Prostate gland (tissue), 2 donors: ENCODE data around the gene RDH14.

ENCODE experiments used
- CTCF ChIP-seq, 4 experiments: fragments of 200-600 bp in 2 of 4; fragments of 450-650 bp in 2 of 4; sonication (generic) in 2 of 4; IDR thresholded peaks; 1 replicate in 3 of 4; 2 replicates in 1 of 4; pipeline ENCODE4 v1.5.1; 2016 to 2019; ENCODE audit warnings: antibody characterized with exemption in 4 of 4, mild to moderate bottlenecking in 2 of 4, moderate library complexity in 2 of 4
- POLR2AphosphoS5 ChIP-seq: sonication (generic); formaldehyde crosslinking; IDR thresholded peaks from one replicate; pipeline ENCODE4 v1.6.1; 2017; ENCODE audit warnings: antibody characterized with exemption

DNA sequence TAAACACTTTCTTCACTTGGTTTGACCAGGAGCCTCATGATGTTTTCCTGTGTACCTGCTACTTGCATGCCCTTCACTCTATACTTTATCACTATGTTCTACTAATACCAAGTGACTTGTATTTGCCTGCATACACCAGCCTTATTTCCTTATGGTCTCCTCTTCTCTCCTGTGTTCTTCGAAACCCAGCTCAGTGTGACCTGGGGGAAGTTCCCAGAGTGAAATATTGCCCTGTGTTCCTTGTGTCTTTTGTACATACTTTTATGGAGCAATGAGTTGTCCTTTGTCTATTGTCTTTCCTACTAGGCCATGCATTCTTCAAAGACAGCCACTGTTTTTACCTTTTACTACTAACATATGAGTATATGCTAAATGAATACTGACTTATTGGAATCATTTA, 28.3 kb upstream of the RDH14 start:
- TF ChIP-seq CTCF (IDR thresholded peaks at IDR 0.05): no peak
- no peak for TF ChIP-seq POLR2AphosphoS5
